Glutamatergic neuron (in vitro differentiated cells): ENCODE measurements around the gene PLG. TPM values are rescaled to one million over a fixed set of nuclear protein-coding genes. Genes with fewer than 3 reads are reported as not detected.
A peak's percentile ranks its signal among the peaks of the same experiment; 100 is the strongest.

Experiments used
- DNase-seq: peaks from one replicate; pipeline ENCODE4 v3.0.0; 2022
- H3K27ac Mint-ChIP-seq: one replicate; pipeline ENCODE4 v1.8.0; 2020; ENCODE audit warnings: mild to moderate bottlenecking, mixed read lengths, inconsistent platforms; ENCODE audit not compliant: unreplicated experiment
- H3K27me3 Mint-ChIP-seq: one replicate; pipeline ENCODE4 v1.8.0; 2020; ENCODE audit warnings: mild to moderate bottlenecking, moderate library complexity, mixed read lengths, inconsistent platforms; ENCODE audit not compliant: unreplicated experiment
- H3K36me3 Mint-ChIP-seq: one replicate; pipeline ENCODE4 v1.8.0; 2020; ENCODE audit warnings: mild to moderate bottlenecking, mixed read lengths, inconsistent platforms; ENCODE audit not compliant: unreplicated experiment
- H3K4me1 Mint-ChIP-seq: one replicate; pipeline ENCODE4 v1.8.0; 2020; ENCODE audit warnings: mild to moderate bottlenecking, low read depth, mixed read lengths, inconsistent platforms; ENCODE audit not compliant: unreplicated experiment
- H3K4me3 Mint-ChIP-seq: one replicate; pipeline ENCODE4 v1.8.0; 2020; ENCODE audit warnings: mild to moderate bottlenecking, mixed read lengths, inconsistent platforms; ENCODE audit not compliant: unreplicated experiment
- H3K9me3 Mint-ChIP-seq: one replicate; pipeline ENCODE4 v1.8.0; 2020; ENCODE audit warnings: mild to moderate bottlenecking, moderate library complexity, mixed read lengths, inconsistent platforms; ENCODE audit not compliant: unreplicated experiment
- total RNA-seq: library from RNA; stranded (reverse); fragmentation: NEBNext Ultra II Directional; extraction: Animal tissue kit (Norgen Biotek cat#: 25700); gene quantifications from one replicate; pipeline ENCODE4 v1.2.1, GENCODE V29; 2021; ENCODE audit not compliant: unreplicated experiment
- TF ChIP-seq, protein P1 (sequence below): fragments of 200-600 bp; sonication (generic); IDR thresholded peaks from one replicate; pipeline ENCODE4 v1.5.0; 2021; ENCODE audit not compliant: partially characterized antibody, unreplicated experiment

The PLG gene
- total RNA-seq, 1 donor from 2014 or later, result not detected

DNA sequence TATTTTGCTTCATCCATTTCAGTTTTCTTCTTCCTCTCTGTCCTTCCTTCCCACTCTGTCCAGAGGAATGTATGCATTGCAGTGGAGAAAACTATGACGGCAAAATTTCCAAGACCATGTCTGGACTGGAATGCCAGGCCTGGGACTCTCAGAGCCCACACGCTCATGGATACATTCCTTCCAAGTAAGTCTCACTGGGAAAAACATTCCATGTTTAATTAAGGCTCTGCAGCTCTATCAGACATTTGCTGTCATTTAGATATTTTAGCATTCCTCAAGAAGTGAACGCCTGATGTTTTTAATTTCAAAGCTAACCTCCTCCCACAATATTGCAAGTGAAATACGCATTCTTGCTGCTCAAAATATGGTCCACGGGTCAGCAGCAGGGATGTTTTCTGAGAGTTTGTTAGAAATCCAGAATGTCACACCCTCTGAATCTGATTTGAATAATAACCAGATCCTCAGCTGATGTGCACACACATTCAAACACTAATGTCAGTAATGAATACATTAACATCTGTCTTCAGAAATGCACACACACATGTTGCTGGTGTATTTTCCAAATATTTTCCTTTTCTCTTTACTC lies 12.8 kb downstream of the PLG start:
- Mint-ChIP-seq H3K4me3 (no peak overlapping the region), H3K27me3 (no peaks in the 10 kb centered on the region), H3K4me1 (no peaks in the 10 kb centered on the region), H3K9me3 (no peaks in the 10 kb centered on the region), H3K36me3 (no peaks in the 10 kb centered on the region), H3K27ac (no peak overlapping the region)
- DNase-seq, result no peak
- TF ChIP-seq, protein P1, sequence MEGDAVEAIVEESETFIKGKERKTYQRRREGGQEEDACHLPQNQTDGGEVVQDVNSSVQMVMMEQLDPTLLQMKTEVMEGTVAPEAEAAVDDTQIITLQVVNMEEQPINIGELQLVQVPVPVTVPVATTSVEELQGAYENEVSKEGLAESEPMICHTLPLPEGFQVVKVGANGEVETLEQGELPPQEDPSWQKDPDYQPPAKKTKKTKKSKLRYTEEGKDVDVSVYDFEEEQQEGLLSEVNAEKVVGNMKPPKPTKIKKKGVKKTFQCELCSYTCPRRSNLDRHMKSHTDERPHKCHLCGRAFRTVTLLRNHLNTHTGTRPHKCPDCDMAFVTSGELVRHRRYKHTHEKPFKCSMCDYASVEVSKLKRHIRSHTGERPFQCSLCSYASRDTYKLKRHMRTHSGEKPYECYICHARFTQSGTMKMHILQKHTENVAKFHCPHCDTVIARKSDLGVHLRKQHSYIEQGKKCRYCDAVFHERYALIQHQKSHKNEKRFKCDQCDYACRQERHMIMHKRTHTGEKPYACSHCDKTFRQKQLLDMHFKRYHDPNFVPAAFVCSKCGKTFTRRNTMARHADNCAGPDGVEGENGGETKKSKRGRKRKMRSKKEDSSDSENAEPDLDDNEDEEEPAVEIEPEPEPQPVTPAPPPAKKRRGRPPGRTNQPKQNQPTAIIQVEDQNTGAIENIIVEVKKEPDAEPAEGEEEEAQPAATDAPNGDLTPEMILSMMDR, result no peak

GRCh38 chr6:160730911-160731310 lies 28.9 kb downstream of the PLG start:
- H3K9me3 Mint-ChIP-seq, result no peaks in the 10 kb centered on the region
- H3K4me1 Mint-ChIP-seq, result no peaks in the 10 kb centered on the region
- H3K27me3 Mint-ChIP-seq, result no peaks in the 10 kb centered on the region
- no peaks in the 10 kb centered on the region for H3K36me3 Mint-ChIP-seq
- peak; percentile 28 for DNase-seq
- TF ChIP-seq, protein P1, result peak; percentile 52
- H3K4me3 Mint-ChIP-seq, result no peak overlapping the region
- H3K27ac Mint-ChIP-seq, result no peak overlapping the region

GRCh38 chr6:160733050-160733646 lies 31.1 kb downstream of the PLG start:
- Mint-ChIP-seq H3K36me3 (no peaks in the 10 kb centered on the region), H3K4me3 (no peak overlapping the region), H3K27ac (no peak overlapping the region), H3K4me1 (no peaks in the 10 kb centered on the region), H3K9me3 (no peaks in the 10 kb centered on the region), H3K27me3 (no peaks in the 10 kb centered on the region)
- TF ChIP-seq, protein P1, result peak; percentile 84
- DNase-seq, result peak; percentile 55

DNA sequence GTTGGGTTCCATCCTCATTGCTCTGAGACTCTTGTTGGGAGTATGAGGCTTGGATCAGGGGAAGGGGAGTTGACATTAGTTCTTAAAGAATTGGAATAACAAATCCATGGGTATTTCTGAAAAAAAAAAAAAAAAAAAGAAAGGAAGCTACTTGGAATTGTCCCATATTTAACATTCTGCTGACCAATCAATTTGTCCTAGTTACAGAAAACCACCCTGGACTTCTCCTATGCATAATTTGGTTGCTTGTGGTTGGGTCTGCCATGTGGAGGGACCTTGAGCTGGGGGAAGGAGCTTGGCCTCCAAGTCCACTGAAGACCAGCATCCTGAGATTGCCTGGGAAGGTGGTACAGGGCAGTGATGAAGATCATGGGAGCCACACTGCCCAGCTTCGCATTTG lies 32.6 kb downstream of the PLG start:
- Mint-ChIP-seq H3K4me1 (no peaks in the 10 kb centered on the region), H3K36me3 (no peaks in the 10 kb centered on the region), H3K4me3 (no peak overlapping the region), H3K27me3 (no peaks in the 10 kb centered on the region), H3K9me3 (no peaks in the 10 kb centered on the region), H3K27ac (no peak overlapping the region)
- TF ChIP-seq, protein P1, result no peak
- DNase-seq, result no peak

GRCh38 chr6:160735523-160735922 lies 33.5 kb downstream of the PLG start:
- H3K27me3 Mint-ChIP-seq, result peaks cover 3% of the 10 kb centered on the region
- no peaks in the 10 kb centered on the region for H3K9me3 Mint-ChIP-seq
- TF ChIP-seq, protein P1, result no peak
- no peaks in the 10 kb centered on the region for H3K36me3 Mint-ChIP-seq
- H3K4me3 Mint-ChIP-seq, result no peak overlapping the region
- H3K4me1 Mint-ChIP-seq, result no peaks in the 10 kb centered on the region
- no peak for DNase-seq
- no peak overlapping the region for H3K27ac Mint-ChIP-seq
